Heart left ventricle (tissue), 16 donors: ENCODE data around the gene TOGARAM2. TPM values are rescaled to one million over a fixed set of nuclear protein-coding genes. Genes with fewer than 3 reads are reported as not detected.
A peak's percentile ranks its signal among the peaks of the same experiment; 100 is the strongest.

Experiments used
- ATAC-seq, 4 donors: fragments of 200-7000 bp; cut with Tn5 transposase; one replicate each; pipeline ENCODE4 v1.9.1; 2020 to 2022; ENCODE audit warnings: moderate library complexity in 4 of 4, mild to moderate bottlenecking in 3 of 4, moderate number of reproducible peaks in 1 of 4
- DNase-seq, 5 donors: peaks; one replicate each; pipeline ENCODE4 v3.0.0-alpha.2; 2020
- H3K27ac ChIP-seq, 12 donors: fragments of 200-600 bp; sonication (generic) in 4 of 12; one replicate each; pipeline versions ENCODE4 v1.5.0 to v1.8.0; 2016 to 2022; ENCODE audit warnings: mild to moderate bottlenecking in 2 of 12
- H3K27me3 ChIP-seq, 9 donors: fragments of 200-600 bp; sonication (generic) in 2 of 9; one replicate each; pipeline versions ENCODE4 v1.5.1 to v1.8.0; 2016 to 2022; ENCODE audit warnings: mild to moderate bottlenecking in 3 of 9
- H3K36me3 ChIP-seq, 9 donors: fragments of 200-600 bp; sonication (generic) in 2 of 9; one replicate each; pipeline versions ENCODE4 v1.5.0 to v1.8.0; 2018 to 2022; ENCODE audit warnings: mild to moderate bottlenecking in 2 of 9
- H3K4me1 ChIP-seq, 12 donors: fragments of 200-600 bp; sonication (generic) in 4 of 12; one replicate each; pipeline versions ENCODE4 v1.5.0 to v1.8.0; 2016 to 2022; ENCODE audit warnings: mild to moderate bottlenecking in 3 of 12
- H3K4me3 ChIP-seq, 12 donors: fragments of 200-600 bp; sonication (generic) in 4 of 12; one replicate each; pipeline versions ENCODE4 v1.5.0 to v1.8.0; 2017 to 2022; ENCODE audit warnings: mild to moderate bottlenecking in 9 of 12, moderate library complexity in 4 of 12
- H3K9me3 ChIP-seq, 12 donors: fragments of 200-600 bp; sonication (generic) in 4 of 12; one replicate each; pipeline versions ENCODE4 v1.5.0 to v1.8.0; 2016 to 2022; ENCODE audit warnings: mild to moderate bottlenecking in 1 of 12
- CTCF ChIP-seq, 12 donors: fragments of 200-600 bp; sonication (generic) in 4 of 12; IDR thresholded peaks; one replicate each; pipeline versions ENCODE4 v1.5.0 to v1.8.0; 2018 to 2022; ENCODE audit warnings: antibody characterized with exemption in 12 of 12, mild to moderate bottlenecking in 5 of 12
- POLR2A ChIP-seq, 2 donors: fragments of 450-650 bp; IDR thresholded peaks; one replicate each; pipeline ENCODE4 v1.6.1; 2017; ENCODE audit warnings: antibody characterized with exemption in 2 of 2, mild to moderate bottlenecking in 2 of 2, moderate library complexity in 2 of 2
- WGBS, 4 donors: extraction: QIAGEN DNeasy Blood & Tissue Kit in 2 of 4; methylation state at CpG; one replicate each; pipeline versions ENCODE4 v1.1.5 to v1.1.7; 2013 to 2018; 5-methylcytosine and 5-hydroxymethylcytosine counted together
- intact Hi-C, 10 donors: fragments of 100-400 bp; cut with DNase I; formaldehyde crosslinking; loops; one replicate each; pipeline versions ENCODE4 v1.11.1 to v1.14.2; 2022
- polyA plus RNA-seq, 2 donors: library from polyadenylated mRNA; stranded (reverse); fragments of 200-250 nt; gene quantifications; one replicate each; pipeline ENCODE4 v1.2.3, GENCODE V29; 2013
- total RNA-seq, 9 donors: library from RNA; depleted of rRNA in 2 of 9; stranded (reverse); fragments of >200 nt in 2 of 9; fragmentation: NEBNext Ultra II Directional in 3 of 9; extraction: Animal tissue kit (Norgen Biotek cat#: 25700) in 3 of 9; gene quantifications; one replicate each; pipeline versions ENCODE4 v1.1.0 to v1.2.4, GENCODE V29; 2016 to 2023
- donor health status: ischemic (EF 13 %, LVEDD 7.1; RV severe dilation, severe dysfunction).
- donor health status: healthy with polysubstance abuse.
- donor health status: DM: no; HTN: yes; CAD: no.
- donor health status: DM: no; HTN: no; CAD: no.
- donor health status: ischemic (EF 25% LVEDD 6.9; RV normal size, moderate dysfunction).
- donor health status: ischemic (EF 25% LVEDD 5.7; RV mildly dilated, moderate dysfunction).
- donor health status: healthy.
- donor health status: DM: yes; HTN: yes; CAD: no.
- donor health status: ischemic (EF 35%, LVEDD 5.7; RV mildly dilated, moderate dysfunction).
- donor health status: nonischemic (EF 11% LVEDD 7.7; RV severe dilation, severe dysfunction).
- donor health status: DM: yes; HTN: yes; CAD: no.
- donor health status: PGD.
- donor health status: ischemic (EF 29% LVEDD 5.4; RV normal size, mild dysfunction).
- donor health status: nonischemic (EF 23%, LVEDD 6.1; RV moderate dilation, normal function).

Gene TOGARAM2
- total and polyA plus RNA-seq, 11 donors: 0.24 to 23.9 (median 6.2) TPM

GRCh38 chr2:28991021-28991420, 9.9 kb downstream of the TOGARAM2 start:
- H3K4me1 ChIP-seq: peaks cover 0 to 12% (median 0%) of the 10 kb centered on the region in 12 donors
- intact Hi-C loops: no loop called here
- TF ChIP-seq POLR2A (IDR thresholded peaks at IDR 0.05): no peak
- no peak for TF ChIP-seq CTCF (IDR thresholded peaks at IDR 0.05)
- no peaks in the 10 kb centered on the region for H3K9me3 ChIP-seq
- ATAC-seq (peak in 2 of 4 donors; percentile 29 to 34), DNase-seq (no peak)
- H3K4me3 ChIP-seq: no peak overlapping the region
- no peaks in the 10 kb centered on the region for H3K36me3 ChIP-seq
- H3K27ac ChIP-seq: peak overlapping the region in 1 of 12 donors; percentile 51
- H3K27me3 ChIP-seq: no peaks in the 10 kb centered on the region
- 56 to 73% (median 60%) methylated on average over 4 of the region's 4 CpGs for WGBS, 4 donors

GRCh38 chr2:28991460-28991859, 10.4 kb downstream of the TOGARAM2 start:
- Histone ChIP-seq H3K4me3 (no peak overlapping the region), H3K27me3 (no peaks in the 10 kb centered on the region), H3K36me3 (no peaks in the 10 kb centered on the region), H3K27ac (peak overlapping the region in 1 of 12 donors; percentile 51), H3K4me1 (peaks cover 0 to 12% (median 0%) of the 10 kb centered on the region in 12 donors), H3K9me3 (no peaks in the 10 kb centered on the region)
- ATAC-seq (peak in 2 of 4 donors; percentile 9 to 45), DNase-seq (no peak)
- 79 to 96% (median 83%) methylated on average over 9 of the region's 9 CpGs for WGBS, 4 donors
- intact Hi-C loops: no loop called here
- TF ChIP-seq CTCF (IDR thresholded peaks at IDR 0.05) (no peak), POLR2A (IDR thresholded peaks at IDR 0.05) (no peak)

GRCh38 chr2:28993206-28993960, 12.3 kb downstream of the TOGARAM2 start:
- ATAC-seq: peak in 3 of 4 donors; percentile 31 to 58 (median 33)
- DNase-seq: no peak
- no peaks in the 10 kb centered on the region for H3K36me3 ChIP-seq
- no peaks in the 10 kb centered on the region for H3K9me3 ChIP-seq
- H3K27ac ChIP-seq: no peak overlapping the region
- H3K4me3 ChIP-seq: no peak overlapping the region
- TF ChIP-seq POLR2A (IDR thresholded peaks at IDR 0.05) (no peak), CTCF (IDR thresholded peaks at IDR 0.05) (no peak)
- no peaks in the 10 kb centered on the region for H3K27me3 ChIP-seq
- H3K4me1 ChIP-seq: peaks cover 0 to 12% (median 0%) of the 10 kb centered on the region in 12 donors
- intact Hi-C loops: no loop called here
- WGBS, 4 donors: 63 to 72% (median 69%) methylated on average over 6 of the region's 6 CpGs

- 92 to 95% (median 94%) methylated on average over 10 of the region's 10 CpGs for WGBS, 4 donors
- Histone ChIP-seq H3K27me3 (no peaks in the 10 kb centered on the region), H3K36me3 (no peaks in the 10 kb centered on the region), H3K4me1 (peaks cover 0 to 12% (median 0%) of the 10 kb centered on the region in 12 donors), H3K9me3 (no peaks in the 10 kb centered on the region), H3K4me3 (no peak overlapping the region), H3K27ac (no peak overlapping the region)
- TF ChIP-seq POLR2A (IDR thresholded peaks at IDR 0.05) (no peak), CTCF (IDR thresholded peaks at IDR 0.05) (no peak)
- DNase-seq (no peak), ATAC-seq (no peak)
- intact Hi-C loops: no loop called here
Observed at GRCh38 chr2:28994074-28994473, 13.0 kb downstream of the TOGARAM2 start.
